Neural progenitor cell (in vitro differentiated cells): ENCODE measurements around the gene ATP6V0A4. TPM values are rescaled to one million over a fixed set of nuclear protein-coding genes. Genes with fewer than 3 reads are reported as not detected.

Experiments
- DNase-seq: peaks from one replicate; pipeline ENCODE4 v3.0.0-alpha.2; 2016; ENCODE audit warnings: low spot score
- H2AFZ ChIP-seq: fragments of 200-600 bp; sonication (generic); replicated peaks from 2 replicates; pipeline ENCODE4 v1.6.1; 2016; ENCODE audit warnings: antibody characterized with exemption
- H3F3A ChIP-seq: fragments of 200-600 bp; sonication (generic); 2 replicates; pipeline ENCODE4 v1.6.1; 2016; ENCODE audit warnings: antibody characterized with exemption, low read depth
- H3K27ac ChIP-seq: fragments of 200-600 bp; sonication (generic); 2 replicates; pipeline ENCODE4 v1.5.1; 2016; ENCODE audit warnings: mild to moderate bottlenecking
- H3K27me3 ChIP-seq: fragments of 200-600 bp; sonication (generic); 2 replicates; pipeline ENCODE4 v1.6.1; 2016; ENCODE audit warnings: mild to moderate bottlenecking, moderate library complexity
- H3K36me3 ChIP-seq: fragments of 200-600 bp; sonication (generic); 2 replicates; pipeline ENCODE4 v1.5.1; 2016
- H3K4me1 ChIP-seq: fragments of 200-600 bp; sonication (generic); 2 replicates; pipeline ENCODE4 v1.6.1; 2016; ENCODE audit warnings: mixed run types
- H3K4me2 ChIP-seq: fragments of 200-600 bp; sonication (generic); 2 replicates; pipeline ENCODE4 v1.6.1; 2016
- H3K4me3 ChIP-seq: fragments of 200-600 bp; sonication (generic); 2 replicates; pipeline ENCODE4 v1.5.1; 2016
- H3K79me2 ChIP-seq: fragments of 200-600 bp; sonication (generic); 2 replicates; pipeline ENCODE4 v1.6.1; 2016; ENCODE audit warnings: low read depth
- H3K9ac ChIP-seq: fragments of 200-600 bp; sonication (generic); 2 replicates; pipeline ENCODE4 v1.6.1; 2016
- H3K9me3 ChIP-seq: fragments of 200-600 bp; sonication (generic); 2 replicates; pipeline ENCODE4 v1.5.1; 2016; ENCODE audit warnings: low read depth
- H4K20me1 ChIP-seq: fragments of 200-600 bp; sonication (generic); 2 replicates; pipeline ENCODE4 v1.6.1; 2016; ENCODE audit warnings: low read depth
- H3K27ac Mint-ChIP-seq: 3 replicates; pipeline ENCODE4 v1.8.0; 2021; ENCODE audit warnings: mixed read lengths
- H3K27me3 Mint-ChIP-seq: 2 replicates; pipeline ENCODE4 v1.8.0; 2022; ENCODE audit warnings: low read depth, mild to moderate bottlenecking, inconsistent platforms, moderate library complexity, mixed read lengths; ENCODE audit not compliant: insufficient read depth
- H3K36me3 Mint-ChIP-seq: 3 replicates; pipeline ENCODE4 v1.8.0; 2021; ENCODE audit warnings: mixed read lengths
- H3K4me1 Mint-ChIP-seq: 3 replicates; pipeline ENCODE4 v1.8.0; 2021; ENCODE audit warnings: mixed read lengths
- H3K4me3 Mint-ChIP-seq: 3 replicates; pipeline ENCODE4 v1.8.0; 2021; ENCODE audit warnings: mild to moderate bottlenecking, moderate library complexity, mixed read lengths
- H3K9me3 Mint-ChIP-seq: 3 replicates; pipeline ENCODE4 v1.8.0; 2020; ENCODE audit warnings: mixed read lengths
- CTCF ChIP-seq: fragments of 200-600 bp; sonication (generic); IDR thresholded peaks from 2 replicates; pipeline ENCODE4 v1.5.1; 2017; ENCODE audit warnings: antibody characterized with exemption, mild to moderate bottlenecking
- EZH2 ChIP-seq: fragments of 200-600 bp; sonication (generic); IDR thresholded peaks from 2 replicates; pipeline ENCODE4 v1.6.1; 2017; ENCODE audit warnings: antibody characterized with exemption, mild to moderate bottlenecking, moderate library complexity
- EZH2phosphoT487 ChIP-seq: fragments of 200-600 bp; sonication (generic); IDR thresholded peaks from 2 replicates; pipeline ENCODE4 v1.6.1; 2017; ENCODE audit warnings: antibody characterized with exemption
- total RNA-seq: library from RNA; depleted of rRNA; stranded (reverse); fragments of >200 nt; gene quantifications from 2 replicates; pipeline ENCODE4 v1.2.3, GENCODE V29; 2015; ENCODE audit warnings: low replicate concordance

The ATP6V0A4 gene
- total RNA-seq, 1 donor from 2014 or later = 0.36 TPM

DNA sequence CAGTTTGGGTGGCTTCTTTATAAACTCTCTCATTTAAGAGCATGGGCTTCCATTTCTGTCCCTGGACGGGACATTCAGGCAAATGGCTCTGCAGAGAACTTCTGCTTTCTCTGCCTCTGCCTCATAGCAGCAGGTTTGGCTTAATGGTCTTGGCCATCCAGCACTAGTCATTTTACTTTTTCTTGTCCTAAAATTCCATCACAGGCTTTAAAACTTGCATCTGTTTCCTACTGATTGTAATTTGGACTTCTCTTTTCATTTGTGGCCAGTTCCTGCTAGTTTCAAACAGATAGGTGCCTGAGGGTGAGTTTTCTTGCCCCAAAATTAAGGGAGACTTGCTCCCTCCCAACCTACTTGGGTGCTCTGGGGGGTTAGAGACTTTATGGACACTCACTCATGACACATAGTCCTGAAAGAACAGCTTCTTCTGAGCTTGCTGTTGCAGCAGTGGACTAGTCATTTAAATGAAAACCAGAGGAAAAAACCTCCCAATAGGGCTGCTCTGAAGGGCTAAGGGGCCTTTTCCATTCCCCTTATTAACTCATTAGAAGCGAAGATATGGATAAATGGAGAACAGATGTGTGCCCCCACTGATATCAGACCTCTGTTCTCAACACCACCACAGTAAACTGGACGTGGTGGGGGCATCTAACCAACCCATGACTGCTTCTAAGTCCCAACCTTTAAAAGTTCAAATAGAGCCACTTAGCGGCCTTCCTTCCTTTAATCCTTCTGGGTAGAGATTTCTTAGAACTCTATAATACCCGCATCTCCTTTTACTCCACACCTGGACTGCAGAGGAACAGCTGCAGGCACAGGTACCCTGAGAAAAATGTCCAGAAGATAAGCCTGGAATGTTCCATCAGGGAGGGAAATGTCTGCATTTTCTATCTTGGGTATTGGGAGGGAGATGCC lies 135.7 kb downstream of the ATP6V0A4 start:
- H2AFZ ChIP-seq = no peak overlapping the region
- Mint-ChIP-seq H3K27ac (no peak overlapping the region), H3K4me1 (peaks cover 30% of the 10 kb centered on the region), H3K4me3 (peak overlapping the region; percentile 41), H3K27me3 (peaks cover 2% of the 10 kb centered on the region), H3K36me3 (no peaks in the 10 kb centered on the region), H3K9me3 (peaks cover 3% of the 10 kb centered on the region)
- H3K9me3 ChIP-seq = no peaks in the 10 kb centered on the region
- peaks cover 16% of the 10 kb centered on the region for H3F3A ChIP-seq
- H3K4me3 ChIP-seq = no peak overlapping the region
- H3K27me3 ChIP-seq = no peaks in the 10 kb centered on the region
- no peak for TF ChIP-seq EZH2
- TF ChIP-seq EZH2phosphoT487 = no peak
- TF ChIP-seq CTCF = no peak
- H3K79me2 ChIP-seq = no peaks in the 10 kb centered on the region
- no peak overlapping the region for H3K27ac ChIP-seq
- no peak overlapping the region for H3K4me2 ChIP-seq
- H3K4me1 ChIP-seq = peaks cover 11% of the 10 kb centered on the region
- no peaks in the 10 kb centered on the region for H4K20me1 ChIP-seq
- no peaks in the 10 kb centered on the region for H3K36me3 ChIP-seq
- DNase-seq = no peak
- no peak overlapping the region for H3K9ac ChIP-seq

GRCh38 chr7:138661069-138661635 lies 136.8 kb downstream of the ATP6V0A4 start:
- no peak overlapping the region for H3K9ac ChIP-seq
- H2AFZ ChIP-seq = no peak overlapping the region
- DNase-seq = peak; percentile 32
- H3K27ac ChIP-seq = no peak overlapping the region
- H3K4me2 ChIP-seq = no peak overlapping the region
- no peak overlapping the region for H3K4me3 ChIP-seq
- no peaks in the 10 kb centered on the region for H3K36me3 ChIP-seq
- H3K4me1 Mint-ChIP-seq = peaks cover 30% of the 10 kb centered on the region
- no peak overlapping the region for H3K27ac Mint-ChIP-seq
- no peaks in the 10 kb centered on the region for H3K9me3 ChIP-seq
- TF ChIP-seq CTCF = no peak
- no peak for TF ChIP-seq EZH2phosphoT487
- no peak for TF ChIP-seq EZH2
- no peaks in the 10 kb centered on the region for H4K20me1 ChIP-seq
- H3F3A ChIP-seq = peaks cover 16% of the 10 kb centered on the region
- H3K4me1 ChIP-seq = peaks cover 11% of the 10 kb centered on the region
- no peaks in the 10 kb centered on the region for H3K36me3 Mint-ChIP-seq
- H3K79me2 ChIP-seq = no peaks in the 10 kb centered on the region
- H3K27me3 Mint-ChIP-seq = peaks cover 2% of the 10 kb centered on the region
- no peak overlapping the region for H3K4me3 Mint-ChIP-seq
- no peaks in the 10 kb centered on the region for H3K27me3 ChIP-seq
- H3K9me3 Mint-ChIP-seq = peaks cover 3% of the 10 kb centered on the region

GRCh38 chr7:138658889-138659288 lies 139.1 kb downstream of the ATP6V0A4 start:
- Histone ChIP-seq H3K79me2 (no peaks in the 10 kb centered on the region), H3F3A (peaks cover 7% of the 10 kb centered on the region), H3K4me2 (no peak overlapping the region), H3K9ac (no peak overlapping the region), H3K4me3 (no peak overlapping the region), H4K20me1 (no peaks in the 10 kb centered on the region), H3K4me1 (peaks cover 11% of the 10 kb centered on the region), H3K36me3 (no peaks in the 10 kb centered on the region), H3K9me3 (no peaks in the 10 kb centered on the region), H3K27ac (no peak overlapping the region), H2AFZ (no peak overlapping the region), H3K27me3 (no peaks in the 10 kb centered on the region)
- no peaks in the 10 kb centered on the region for H3K36me3 Mint-ChIP-seq
- H3K27ac Mint-ChIP-seq = no peak overlapping the region
- peaks cover 9% of the 10 kb centered on the region for H3K9me3 Mint-ChIP-seq
- no peak overlapping the region for H3K4me3 Mint-ChIP-seq
- no peak for DNase-seq
- peaks cover 2% of the 10 kb centered on the region for H3K27me3 Mint-ChIP-seq
- TF ChIP-seq EZH2phosphoT487 (no peak), CTCF (no peak), EZH2 (no peak)
- H3K4me1 Mint-ChIP-seq = peaks cover 23% of the 10 kb centered on the region
